Esophagus mucosa (tissue), 1 donor: ENCODE measurements around the gene HGS. TPM values are rescaled to one million over a fixed set of nuclear protein-coding genes. Genes with fewer than 3 reads are reported as not detected.
"Not testable (repeated sequence)": the region's sequence is repeated elsewhere in the genome, so short reads cannot be mapped to it uniquely, and the experiment has no call there.

ENCODE experiments used
- ATAC-seq: fragments of 200-7000 bp; cut with Tn5 transposase; one replicate; pipeline ENCODE4 v1.9.1; 2020
- total RNA-seq: library from RNA; stranded (reverse); gene quantifications from one replicate; pipeline ENCODE4 v1.2.4, GENCODE V29; 2023
- donor health status: DM: yes; HTN: yes; CAD: no.

The HGS gene
- total RNA-seq, 1 donor from 2014 or later: 62.5 TPM

- ATAC-seq: no peak
Measured at GRCh38 chr17:81656835-81657234, 27.0 kb upstream of the HGS start.

- ATAC-seq: no peak
Measured at GRCh38 chr17:81659038-81659437, 24.8 kb upstream of the HGS start.

DNA sequence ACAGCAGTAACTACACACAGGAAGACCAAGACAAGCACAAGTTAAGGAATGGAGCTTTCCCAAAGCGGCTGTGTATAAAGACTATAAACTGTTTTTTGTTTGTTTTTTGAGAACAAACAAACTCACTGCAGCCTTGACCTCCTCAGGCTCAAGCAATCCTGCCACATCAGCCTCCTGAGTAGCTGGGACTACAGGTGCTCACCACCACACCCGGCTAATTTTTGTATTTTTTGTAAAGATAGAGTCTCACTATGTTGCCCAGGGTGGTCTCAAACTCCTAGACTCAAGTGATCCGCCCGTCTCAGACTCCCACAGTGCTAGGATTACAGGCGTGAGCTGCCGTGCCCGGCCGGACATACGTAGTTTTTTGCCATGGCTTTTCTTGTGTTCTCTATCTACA, 23.4 kb upstream of the HGS start:
- no peak for ATAC-seq

GRCh38 chr17:81662002-81662401, 21.8 kb upstream of the HGS start:
- no peak for ATAC-seq

GRCh38 chr17:81664051-81664470, 19.8 kb upstream of the HGS start:
- peak; percentile 19 for ATAC-seq

DNA sequence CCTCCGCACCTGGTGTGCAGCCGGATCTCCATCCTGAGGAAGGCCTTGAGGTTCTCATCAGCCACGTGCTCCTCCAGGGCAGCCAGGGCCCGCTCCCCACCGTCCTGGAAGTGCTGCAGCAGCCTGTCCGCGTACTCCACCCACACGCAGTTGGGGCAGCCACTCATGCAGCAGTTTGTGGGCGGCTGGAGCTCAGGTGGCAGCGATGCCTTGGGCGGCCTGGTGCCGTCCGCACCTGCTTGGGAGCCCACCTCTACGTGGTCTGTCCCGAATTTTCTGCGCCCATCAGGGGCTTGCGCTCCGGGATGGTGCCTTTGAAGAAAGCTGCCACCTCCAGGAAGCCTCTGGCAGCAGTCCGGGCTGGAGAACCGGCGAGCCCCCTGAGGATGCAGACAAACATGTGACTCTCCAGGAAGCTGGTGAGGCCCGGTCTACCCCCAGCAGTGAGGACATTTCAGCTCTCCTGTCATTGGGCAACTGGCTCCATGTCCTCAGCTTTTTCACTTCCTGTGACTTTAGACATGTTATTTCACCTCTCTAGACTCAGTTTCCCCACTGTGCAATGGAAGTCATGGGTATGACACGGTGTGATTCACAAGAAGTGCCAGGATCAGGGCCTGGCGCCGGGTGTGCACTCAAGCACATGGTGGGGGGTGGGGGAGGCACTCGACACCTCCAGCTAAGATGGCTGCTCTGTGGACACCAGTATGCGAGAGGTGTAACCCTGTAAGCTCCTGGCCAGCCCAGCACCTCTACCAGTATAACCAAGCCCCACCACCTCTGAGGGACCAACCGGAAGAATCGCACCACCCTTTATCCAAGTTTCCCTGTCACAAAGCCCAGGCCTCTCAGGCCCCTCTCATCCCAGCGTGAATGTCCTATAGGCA, 18.4 kb upstream of the HGS start:
- peak; percentile 27 for ATAC-seq

DNA sequence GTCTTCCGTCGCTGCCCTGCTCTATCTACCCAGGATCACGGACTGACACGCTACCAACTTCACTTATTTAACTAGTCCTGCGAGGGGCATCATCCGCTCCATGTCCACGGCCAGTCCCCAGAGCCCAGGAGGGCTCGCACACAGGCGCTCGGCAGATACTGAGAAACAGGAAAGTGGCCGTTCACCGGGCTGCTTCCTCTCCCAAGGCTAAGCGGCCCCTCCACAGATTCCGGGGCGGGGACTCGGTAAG, 17.8 kb upstream of the HGS start:
- peak; percentile 9 for ATAC-seq

DNA sequence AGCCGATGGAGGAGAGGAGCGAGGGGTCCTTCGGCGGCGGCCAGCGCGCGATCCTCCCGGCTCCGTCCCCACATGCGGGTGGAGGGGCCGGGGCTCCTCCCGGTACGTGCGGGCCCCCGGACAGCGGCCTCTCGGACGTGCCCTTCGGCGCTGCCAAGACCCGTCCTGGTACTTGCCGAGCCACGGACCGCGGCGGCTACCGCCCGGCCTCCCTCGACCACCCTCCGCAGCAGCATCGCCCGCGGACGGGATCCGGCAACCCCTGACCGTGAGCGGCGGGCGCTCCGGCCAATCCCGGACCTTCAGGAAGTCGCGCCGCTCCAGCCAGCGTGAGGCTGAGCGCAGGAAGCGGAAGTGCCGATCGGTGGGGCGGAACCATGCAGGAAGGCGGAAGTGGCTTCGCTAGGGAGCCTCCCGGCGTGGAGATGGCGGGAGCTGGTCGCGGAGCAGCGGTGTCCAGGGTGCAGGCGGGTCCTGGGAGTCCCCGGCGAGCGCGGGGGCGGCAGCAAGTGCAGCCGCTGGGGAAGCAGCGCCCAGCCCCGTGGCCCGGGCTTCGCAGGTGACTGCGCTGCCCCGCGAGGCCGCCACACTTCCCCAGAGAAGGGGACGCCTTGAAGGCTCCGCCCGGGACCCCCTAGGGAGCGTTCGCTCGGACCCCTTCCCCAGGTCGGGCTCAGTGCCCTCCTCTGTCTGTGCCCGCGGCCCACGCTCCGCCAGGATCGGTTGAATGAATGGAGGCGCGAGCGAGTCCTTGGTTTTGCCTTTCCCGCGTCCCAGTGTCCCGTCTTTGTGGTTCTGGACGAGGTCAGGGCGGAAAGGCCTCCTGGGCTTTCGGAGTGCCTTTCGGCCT, 17.2 kb upstream of the HGS start, which contains the start of the genes CCDC137 and OXLD1:
CCDC137 (plus strand) TSS at position 396 of the 850 bp plus-strand sequence; CDS start at position 426, 30 bp downstream.
OXLD1 (minus strand) TSS at position 264 of the 850 bp plus-strand sequence; CDS start at position 236, 28 bp downstream.
- peak; percentile 88 for ATAC-seq

GRCh38 chr17:81667754-81668153, 16.1 kb upstream of the HGS start:
- peak; percentile 60 for ATAC-seq

GRCh38 chr17:81672504-81672903, 11.3 kb upstream of the HGS start:
- ATAC-seq: no peak

GRCh38 chr17:81672954-81673353, 10.9 kb upstream of the HGS start:
- no peak for ATAC-seq

DNA sequence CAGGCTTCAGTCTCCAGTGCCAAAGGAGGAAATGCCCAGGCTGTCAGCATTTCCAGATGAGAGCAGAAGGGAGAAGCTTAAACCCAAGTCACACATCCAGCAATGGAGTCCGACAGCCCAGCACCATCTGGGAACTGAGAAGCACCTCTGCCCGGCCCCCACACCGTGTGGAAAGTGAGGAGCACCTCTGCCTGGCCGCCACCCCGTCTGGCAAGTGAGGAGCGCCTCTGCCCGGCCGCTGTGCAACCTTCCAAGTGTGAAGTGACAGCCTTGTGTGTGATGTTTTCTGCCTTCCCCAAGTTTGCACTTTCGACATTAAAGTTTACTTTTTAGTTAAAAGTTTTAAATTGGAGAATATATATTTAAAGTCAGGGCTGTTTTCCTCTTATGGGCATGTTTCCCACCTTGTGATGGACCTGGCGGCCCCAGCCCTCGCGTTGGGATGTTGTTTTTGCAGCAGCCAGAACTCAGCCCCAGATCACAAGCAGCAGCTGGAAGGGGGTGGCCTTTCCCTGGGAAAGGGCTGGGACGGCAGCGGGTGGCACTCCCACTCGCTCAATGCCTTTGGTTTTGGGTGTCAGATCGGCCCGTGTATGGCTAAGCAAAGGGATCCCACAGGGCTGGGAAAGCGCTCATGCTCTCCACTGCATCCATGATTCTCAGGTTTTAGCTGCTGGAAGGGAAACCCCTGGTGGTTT, 10.1 kb upstream of the HGS start:
- ATAC-seq: no peak

DNA sequence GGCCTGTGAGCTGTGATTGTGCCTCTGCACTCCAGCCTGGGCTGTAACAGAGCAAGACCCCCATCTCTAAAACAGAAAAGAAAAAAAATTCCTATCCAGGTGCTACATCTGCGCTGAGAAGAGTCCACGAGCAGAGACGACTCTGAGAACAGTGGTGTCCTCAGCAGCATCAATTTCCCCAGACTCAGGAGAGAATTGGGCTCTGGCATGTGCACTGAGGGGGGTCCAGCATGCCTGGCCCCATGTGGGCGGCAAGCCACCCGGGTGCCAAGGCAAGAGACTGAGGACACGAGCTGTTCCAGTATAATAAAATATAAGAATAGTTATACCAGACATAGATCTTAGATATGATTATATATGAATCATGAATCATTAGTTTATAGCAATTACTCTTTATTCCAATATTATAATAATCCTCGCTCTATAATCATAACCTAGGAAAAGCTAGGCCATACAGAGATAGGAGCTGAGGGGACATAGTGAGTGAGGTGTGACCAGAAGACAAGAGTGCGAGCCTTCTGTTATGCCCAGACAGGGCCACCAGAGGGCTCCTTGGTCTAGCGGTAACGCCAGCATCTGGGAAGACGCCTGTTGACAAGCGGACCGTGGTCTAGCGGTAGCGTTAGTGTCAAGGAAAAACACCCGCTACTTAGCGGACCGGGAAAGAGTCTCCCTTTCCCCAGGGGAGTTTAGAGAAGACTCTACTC, 8.1 kb upstream of the HGS start:
- not testable (repeated sequence) for ATAC-seq

DNA sequence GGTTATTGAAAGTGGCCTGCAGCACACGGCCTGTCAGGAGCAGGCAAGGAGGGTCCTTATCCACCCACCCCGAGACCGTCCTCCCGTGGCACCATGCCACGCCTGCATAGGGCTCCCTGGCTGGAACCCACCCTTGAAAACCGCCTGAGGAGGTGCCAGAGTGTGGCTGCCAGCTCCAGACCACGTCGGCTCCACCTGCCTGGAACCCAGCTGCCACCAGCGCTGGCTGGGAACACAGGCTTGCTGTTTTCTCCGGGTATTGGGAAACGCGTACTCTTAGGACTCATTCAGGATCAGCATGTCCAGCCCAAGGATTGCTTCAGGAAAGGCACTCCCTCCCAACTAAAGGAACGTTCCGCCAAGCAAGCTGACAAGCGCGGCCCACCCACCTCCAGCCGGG, 6.9 kb upstream of the HGS start:
- peak; percentile 10 for ATAC-seq

GRCh38 chr17:81680150-81680549, 3.7 kb upstream of the HGS start:
- no peak for ATAC-seq

- ATAC-seq: no peak
Measured at GRCh38 chr17:81681672-81682071, 2.1 kb upstream of the HGS start.

- no peak for ATAC-seq
Measured at GRCh38 chr17:81682565-81683207, 1.1 kb upstream of the HGS start.

DNA sequence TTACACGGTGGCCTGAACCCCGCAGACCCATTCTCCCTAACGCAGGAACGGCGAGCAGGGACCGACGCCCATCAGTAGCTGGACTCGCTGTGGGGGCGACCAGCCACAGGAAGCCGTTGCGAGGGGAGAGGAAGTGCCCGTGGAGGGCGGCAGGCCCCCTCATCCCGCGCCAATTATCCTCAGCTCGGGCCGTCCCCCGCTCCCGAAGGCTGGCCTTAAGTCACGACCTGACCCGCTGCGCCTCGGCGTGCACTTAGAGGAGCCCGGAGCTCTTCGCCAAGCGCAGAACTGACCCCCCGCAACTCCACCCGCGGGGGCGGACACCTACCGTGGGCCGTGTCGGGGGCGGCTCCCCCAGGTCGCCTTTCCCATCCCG, 615 bp upstream of the HGS start:
- ATAC-seq: peak; percentile 5

DNA sequence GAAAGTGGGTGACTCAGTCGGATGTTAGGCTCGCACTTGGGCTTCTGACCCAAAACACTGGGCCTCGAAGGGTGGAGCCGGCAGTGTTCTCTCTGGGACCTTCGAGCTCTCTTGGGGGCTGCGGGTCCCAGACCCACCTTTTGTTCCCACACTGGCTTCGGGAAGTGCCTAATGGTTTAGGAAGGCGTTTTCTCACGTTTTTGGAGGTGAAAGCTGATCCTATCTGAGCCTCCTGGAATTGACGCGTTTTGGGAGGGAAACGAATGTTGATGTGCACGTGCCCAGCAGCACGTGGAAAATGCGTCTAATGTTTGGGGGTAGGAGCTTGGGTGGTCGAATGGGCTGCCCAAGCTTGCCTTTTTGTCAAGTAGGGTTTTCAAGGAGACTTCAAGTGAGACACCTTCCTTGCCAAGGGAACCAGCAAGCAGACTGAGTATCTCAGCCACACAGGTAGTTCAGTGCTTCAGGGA, 666 bp downstream of the HGS start:
- peak; percentile 46 for ATAC-seq

- ATAC-seq: peak; percentile 65
Measured at GRCh38 chr17:81685108-81685507, 1.3 kb downstream of the HGS start.

- no peak for ATAC-seq
Measured at GRCh38 chr17:81686614-81687013, 2.8 kb downstream of the HGS start.
